ENCODE data around the gene CSRNP3.

CSRNP3 gene, protein sequence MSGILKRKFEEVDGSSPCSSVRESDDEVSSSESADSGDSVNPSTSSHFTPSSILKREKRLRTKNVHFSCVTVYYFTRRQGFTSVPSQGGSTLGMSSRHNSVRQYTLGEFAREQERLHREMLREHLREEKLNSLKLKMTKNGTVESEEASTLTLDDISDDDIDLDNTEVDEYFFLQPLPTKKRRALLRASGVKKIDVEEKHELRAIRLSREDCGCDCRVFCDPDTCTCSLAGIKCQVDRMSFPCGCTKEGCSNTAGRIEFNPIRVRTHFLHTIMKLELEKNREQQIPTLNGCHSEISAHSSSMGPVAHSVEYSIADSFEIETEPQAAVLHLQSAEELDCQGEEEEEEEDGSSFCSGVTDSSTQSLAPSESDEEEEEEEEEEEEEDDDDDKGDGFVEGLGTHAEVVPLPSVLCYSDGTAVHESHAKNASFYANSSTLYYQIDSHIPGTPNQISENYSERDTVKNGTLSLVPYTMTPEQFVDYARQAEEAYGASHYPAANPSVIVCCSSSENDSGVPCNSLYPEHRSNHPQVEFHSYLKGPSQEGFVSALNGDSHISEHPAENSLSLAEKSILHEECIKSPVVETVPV

DNA sequence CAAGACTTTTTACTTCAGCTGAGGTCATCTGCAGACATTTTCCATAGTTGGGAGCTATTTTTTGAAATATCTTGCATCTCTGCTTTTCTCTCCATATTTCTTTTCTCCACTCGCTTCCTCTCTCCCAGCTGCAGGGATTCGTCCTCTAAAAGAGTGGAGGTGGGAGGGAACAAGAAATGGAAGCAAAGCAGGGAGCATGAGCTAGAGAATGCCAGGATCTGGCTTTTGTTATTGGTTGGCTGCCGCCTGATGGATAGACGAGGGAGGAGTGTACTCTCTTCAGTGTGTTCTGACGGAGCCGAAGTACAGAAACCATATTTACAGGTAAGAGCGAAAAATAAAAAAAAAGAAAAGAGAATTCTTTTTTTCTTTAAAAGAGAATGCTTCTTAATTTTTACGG, at the start of gene CSRNP3:
TSS of gene CSRNP3 (plus strand) at position 282 of the 400 bp plus-strand sequence. CDS start 125,368 bp downstream, outside the sequence.
- Mint-ChIP-seq H3K4me3 (no peak within 1 kb of the TSS), H3K4me1 (no peaks in the 10 kb centered on the region), H3K9me3 (no peaks in the 10 kb centered on the region), H3K27me3 (no peaks in the 10 kb centered on the region), H3K36me3 (ENCODE audit: low read depth) (no peaks in the 10 kb centered on the region), H3K27ac (no peak within 1 kb of the TSS)
- DNase-seq, result no peak
- ATAC-seq, result no peak

DNA sequence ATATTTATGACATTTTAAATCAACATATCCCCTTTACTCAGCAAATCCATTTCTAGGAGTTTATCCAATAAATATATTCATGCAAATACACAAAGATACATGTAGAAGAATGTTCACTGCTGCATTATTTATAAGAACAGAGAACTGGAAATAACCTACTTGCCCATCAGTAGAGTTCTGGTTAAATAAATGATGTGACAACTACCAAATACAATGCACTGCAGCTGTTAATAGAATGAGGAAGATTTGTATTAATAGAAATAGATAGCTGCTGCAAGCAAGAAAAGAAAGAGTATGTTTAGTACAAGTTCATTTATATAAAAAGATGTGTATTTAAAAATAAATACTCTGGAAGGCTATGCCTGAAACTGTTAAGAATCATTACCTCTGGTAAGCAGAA, 49.3 kb upstream of the CSRNP3 start:
- Mint-ChIP-seq H3K4me3 (no peak overlapping the region), H3K27ac (no peak overlapping the region)

DNA sequence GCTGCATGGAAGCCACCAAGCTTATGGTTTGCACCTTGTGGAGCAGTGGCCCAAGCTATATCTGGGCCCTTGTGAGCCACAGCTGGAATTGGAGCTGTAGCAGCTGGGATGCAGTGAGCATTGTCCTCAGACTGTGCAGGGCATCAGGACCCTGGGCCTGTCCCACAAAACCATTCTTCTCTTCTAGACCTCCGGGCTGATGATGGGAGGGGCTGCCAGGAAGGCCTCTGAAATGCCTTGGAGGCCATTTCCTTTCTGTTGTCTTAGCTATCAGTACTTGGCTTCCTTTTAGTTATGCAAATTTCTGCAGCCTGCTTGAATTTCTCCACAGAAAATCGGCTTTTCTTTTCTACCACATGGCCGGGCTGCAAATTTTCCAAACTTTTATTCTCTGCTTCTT, 46.4 kb upstream of the CSRNP3 start:
- H3K4me1 Mint-ChIP-seq, result no peaks in the 10 kb centered on the region

More for the DNA sequence above, 49.3 kb upstream of the CSRNP3 start:
- Mint-ChIP-seq H3K36me3 (ENCODE audit: low read depth) (no peaks in the 10 kb centered on the region), H3K9me3 (peaks cover 5% of the 10 kb centered on the region), H3K4me1 (no peaks in the 10 kb centered on the region), H3K27me3 (peaks cover 4% of the 10 kb centered on the region)
- DNase-seq (no peak), ATAC-seq (no peak)

DNA sequence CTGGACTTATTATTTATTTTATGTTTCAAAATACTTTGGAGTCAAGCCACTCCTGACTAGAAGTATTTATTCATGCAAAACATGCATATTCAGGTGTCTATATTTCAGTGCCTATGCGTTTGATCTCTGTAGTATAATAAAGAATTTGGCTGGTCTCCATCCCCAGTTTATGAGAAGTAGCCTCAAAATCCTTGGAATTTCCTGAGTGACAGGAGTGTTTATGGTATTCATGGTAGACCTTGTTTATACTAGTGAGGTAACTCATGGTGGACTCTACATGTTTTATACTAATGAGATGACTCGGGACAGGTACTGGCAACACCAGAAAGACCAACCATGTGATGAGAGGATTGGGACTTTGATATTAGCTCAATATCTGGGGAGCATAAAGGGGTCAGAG, 43.9 kb upstream of the CSRNP3 start:
- H3K4me1 Mint-ChIP-seq, result no peaks in the 10 kb centered on the region
- H3K9me3 Mint-ChIP-seq, result no peaks in the 10 kb centered on the region
- DNase-seq (no peak), ATAC-seq (no peak)
- no peak overlapping the region for H3K4me3 Mint-ChIP-seq
- H3K27me3 Mint-ChIP-seq, result no peaks in the 10 kb centered on the region
- H3K36me3 Mint-ChIP-seq (ENCODE audit: low read depth), result no peaks in the 10 kb centered on the region
- no peak overlapping the region for H3K27ac Mint-ChIP-seq

More for the DNA sequence above, 46.4 kb upstream of the CSRNP3 start:
- DNase-seq (no peak), ATAC-seq (no peak)
- Mint-ChIP-seq H3K27me3 (peaks cover 4% of the 10 kb centered on the region), H3K27ac (no peak overlapping the region), H3K4me3 (no peak overlapping the region), H3K36me3 (ENCODE audit: low read depth) (no peaks in the 10 kb centered on the region), H3K9me3 (no peaks in the 10 kb centered on the region)

DNA sequence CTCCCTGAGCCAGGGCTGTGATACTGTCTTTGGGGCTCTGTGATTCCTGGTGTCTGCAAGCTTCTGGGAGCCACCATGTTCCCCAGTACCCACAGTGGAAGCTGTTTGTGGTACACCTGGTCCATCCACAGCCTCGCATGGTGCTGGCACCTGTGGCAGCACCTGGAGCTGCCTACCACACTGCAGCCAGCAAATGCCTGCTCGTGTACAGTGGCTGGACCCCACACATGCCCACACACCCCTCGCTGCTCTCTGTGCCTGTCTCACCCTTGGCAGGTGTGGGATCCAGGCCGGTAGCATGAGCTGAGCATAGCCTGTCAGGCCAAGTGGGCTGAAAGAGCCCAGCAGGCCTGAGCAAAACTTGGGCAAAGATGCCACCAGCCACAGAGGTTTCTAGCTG, 41.8 kb upstream of the CSRNP3 start:
- Mint-ChIP-seq H3K27ac (no peak overlapping the region), H3K9me3 (no peaks in the 10 kb centered on the region), H3K4me1 (no peaks in the 10 kb centered on the region), H3K4me3 (no peak overlapping the region), H3K36me3 (ENCODE audit: low read depth) (no peaks in the 10 kb centered on the region), H3K27me3 (no peaks in the 10 kb centered on the region)
- ATAC-seq, result no peak
- DNase-seq, result no peak

DNA sequence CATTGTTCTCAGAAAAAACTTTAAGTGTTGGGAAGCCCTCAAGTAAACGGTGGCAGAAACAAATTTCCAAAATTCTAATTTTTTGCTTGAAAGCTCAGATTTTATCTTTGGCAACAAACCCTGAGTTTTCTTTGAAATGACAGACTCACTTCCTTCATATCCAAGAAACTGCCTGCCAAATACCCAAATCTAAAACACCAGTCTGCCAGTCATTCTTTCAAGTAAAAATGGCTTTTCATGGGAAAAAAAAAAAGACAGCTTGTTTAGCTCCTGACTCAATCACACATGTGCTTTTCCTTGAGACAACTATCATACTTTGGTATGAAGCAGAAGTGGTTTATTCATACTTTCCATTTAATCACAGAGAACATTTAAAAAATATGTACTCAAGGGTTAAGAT, 40.6 kb upstream of the CSRNP3 start:
- Mint-ChIP-seq H3K4me1 (no peaks in the 10 kb centered on the region), H3K36me3 (ENCODE audit: low read depth) (no peaks in the 10 kb centered on the region), H3K9me3 (no peaks in the 10 kb centered on the region), H3K4me3 (no peak overlapping the region), H3K27me3 (no peaks in the 10 kb centered on the region), H3K27ac (no peak overlapping the region)
- ATAC-seq (no peak), DNase-seq (no peak)

DNA sequence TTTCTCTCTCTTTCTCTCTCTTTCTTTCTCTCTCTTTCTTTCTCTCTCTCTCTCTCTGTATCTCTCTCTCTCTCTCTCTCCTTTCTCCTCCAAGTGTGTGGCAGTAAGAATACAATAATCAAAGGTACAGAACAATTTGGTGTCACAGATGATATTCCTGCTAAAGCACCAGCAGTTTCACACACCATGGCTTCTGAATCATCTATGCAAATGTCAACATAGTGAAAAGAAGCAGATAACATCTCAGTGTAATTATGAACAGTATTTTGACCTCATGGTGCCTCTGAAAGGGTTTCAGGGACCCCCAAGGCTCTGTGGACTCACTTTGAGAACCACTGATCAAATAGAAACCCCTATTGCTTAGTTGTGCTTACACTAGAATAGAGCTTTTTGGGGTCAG, 38.5 kb upstream of the CSRNP3 start:
- H3K27ac Mint-ChIP-seq, result no peak overlapping the region
- H3K4me3 Mint-ChIP-seq, result no peak overlapping the region
- no peaks in the 10 kb centered on the region for H3K36me3 Mint-ChIP-seq (ENCODE audit: low read depth)
- DNase-seq (no peak), ATAC-seq (no peak)
- H3K4me1 Mint-ChIP-seq, result no peaks in the 10 kb centered on the region
- no peaks in the 10 kb centered on the region for H3K27me3 Mint-ChIP-seq
- H3K9me3 Mint-ChIP-seq, result no peaks in the 10 kb centered on the region

DNA sequence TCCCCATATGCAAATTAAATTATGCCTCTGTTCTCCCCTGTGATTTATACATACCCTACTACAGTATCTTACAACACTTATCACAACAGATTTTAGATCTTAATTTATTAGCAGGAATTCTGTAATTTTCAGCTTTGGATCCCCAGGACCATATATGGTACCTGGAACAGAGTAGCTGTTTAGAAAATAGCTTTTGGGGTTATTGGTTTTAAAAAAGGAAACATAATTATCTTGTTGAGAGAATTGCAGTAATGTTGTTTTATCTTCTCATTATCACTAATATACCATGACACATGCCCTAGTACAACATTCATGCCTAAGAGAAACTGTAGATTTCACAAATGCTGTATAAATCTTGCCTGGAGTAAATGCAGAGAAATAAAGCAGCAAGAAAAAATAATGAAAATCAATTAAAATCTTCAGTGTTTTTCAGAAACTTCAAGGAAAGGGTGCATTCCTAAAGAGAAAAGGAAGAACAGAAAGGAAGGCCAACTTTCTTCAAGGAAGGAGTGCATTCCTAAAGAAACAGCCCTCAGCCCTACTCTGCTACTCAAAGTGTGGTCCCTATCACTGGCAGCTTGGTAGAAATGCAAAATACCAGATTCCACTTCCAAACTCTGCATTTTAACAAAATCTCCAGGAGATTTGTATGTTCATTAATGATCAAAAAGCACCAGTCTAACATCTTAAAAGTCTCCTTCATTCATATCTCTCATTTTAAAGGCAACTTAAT, 37.1 kb upstream of the CSRNP3 start:
- no peaks in the 10 kb centered on the region for H3K9me3 Mint-ChIP-seq
- H3K4me3 Mint-ChIP-seq, result no peak overlapping the region
- H3K27me3 Mint-ChIP-seq, result no peaks in the 10 kb centered on the region
- no peak for DNase-seq
- H3K4me1 Mint-ChIP-seq, result no peaks in the 10 kb centered on the region
- H3K36me3 Mint-ChIP-seq (ENCODE audit: low read depth), result no peaks in the 10 kb centered on the region
- ATAC-seq, result no peak
- no peak overlapping the region for H3K27ac Mint-ChIP-seq

DNA sequence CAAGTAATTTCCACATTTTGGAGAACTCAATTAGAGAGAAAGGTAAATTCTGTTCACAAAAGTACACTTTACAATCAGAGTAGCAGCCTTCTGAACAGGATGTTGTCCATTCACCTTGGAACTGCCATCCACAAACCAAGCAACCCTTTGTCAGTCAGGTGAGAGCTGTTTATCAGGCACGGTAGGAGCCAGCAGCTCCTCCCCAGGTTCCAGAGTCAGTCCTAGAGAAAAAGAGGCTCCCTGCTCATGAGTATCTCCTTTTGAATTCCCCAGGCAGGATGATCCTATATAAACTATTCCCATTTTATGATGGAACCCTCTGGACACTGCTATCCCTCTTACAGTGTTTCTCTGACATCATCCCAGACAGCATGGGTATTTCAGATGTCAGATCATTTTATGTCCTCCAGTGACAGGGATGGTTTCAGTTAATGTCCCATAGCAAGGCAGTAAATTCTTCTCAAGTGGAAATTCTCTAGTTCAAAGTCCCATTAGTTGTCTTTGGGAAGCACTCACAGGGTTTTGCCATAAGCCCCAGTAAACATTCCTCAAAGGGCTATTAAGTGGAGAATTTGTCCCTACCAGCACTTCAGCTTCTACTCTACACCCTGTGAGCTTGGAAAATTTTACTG, 34.5 kb upstream of the CSRNP3 start:
- Mint-ChIP-seq H3K4me1 (no peaks in the 10 kb centered on the region), H3K27ac (no peak overlapping the region), H3K9me3 (no peaks in the 10 kb centered on the region), H3K4me3 (no peak overlapping the region), H3K36me3 (ENCODE audit: low read depth) (no peaks in the 10 kb centered on the region), H3K27me3 (no peaks in the 10 kb centered on the region)
- ATAC-seq (no peak), DNase-seq (no peak)

DNA sequence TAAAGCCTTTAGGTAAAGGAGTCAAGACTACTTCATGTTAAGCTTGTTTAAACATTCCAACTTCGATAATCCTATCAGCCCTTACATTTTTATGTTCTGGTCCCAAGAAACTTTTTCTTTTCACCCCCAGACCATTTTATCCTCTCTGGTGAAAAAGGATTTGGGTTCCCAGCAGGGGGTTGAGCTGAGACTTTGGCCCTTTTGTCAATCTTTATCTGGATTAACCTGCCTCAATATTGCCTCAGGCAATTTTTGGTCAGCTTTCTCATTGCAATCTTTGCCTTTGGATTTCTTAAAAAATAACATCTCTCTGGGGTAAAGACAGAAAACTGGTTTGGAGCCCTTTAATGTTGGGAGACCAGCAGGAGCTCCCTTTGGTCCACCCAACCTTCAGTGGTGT, 33.9 kb upstream of the CSRNP3 start:
- Mint-ChIP-seq H3K9me3 (no peaks in the 10 kb centered on the region), H3K4me3 (no peak overlapping the region), H3K4me1 (no peaks in the 10 kb centered on the region), H3K27ac (no peak overlapping the region), H3K36me3 (ENCODE audit: low read depth) (no peaks in the 10 kb centered on the region), H3K27me3 (no peaks in the 10 kb centered on the region)
- DNase-seq, result no peak
- no peak for ATAC-seq

DNA sequence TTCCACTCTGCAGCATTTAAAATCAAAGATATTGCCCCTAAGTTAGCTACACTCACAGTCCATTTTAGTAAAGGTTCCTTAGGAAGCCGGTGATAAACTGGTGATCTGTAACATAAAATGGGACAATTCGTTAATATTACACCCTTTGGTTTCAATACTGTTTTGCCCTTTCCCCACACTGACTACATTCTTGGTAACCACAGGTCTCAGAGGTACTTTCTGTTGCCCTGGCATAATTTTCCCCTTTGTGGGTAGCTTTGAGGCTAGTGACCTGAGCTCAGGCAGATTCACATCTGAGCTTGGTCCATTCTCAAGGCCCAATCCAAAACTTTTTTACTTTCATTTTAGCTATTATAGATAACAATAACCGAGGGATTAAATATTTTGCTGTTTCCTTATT, 32.9 kb upstream of the CSRNP3 start:
- no peak for DNase-seq
- Mint-ChIP-seq H3K36me3 (ENCODE audit: low read depth) (no peaks in the 10 kb centered on the region), H3K9me3 (no peaks in the 10 kb centered on the region), H3K27ac (no peak overlapping the region), H3K4me3 (no peak overlapping the region), H3K27me3 (no peaks in the 10 kb centered on the region), H3K4me1 (no peaks in the 10 kb centered on the region)
- no peak for ATAC-seq

DNA sequence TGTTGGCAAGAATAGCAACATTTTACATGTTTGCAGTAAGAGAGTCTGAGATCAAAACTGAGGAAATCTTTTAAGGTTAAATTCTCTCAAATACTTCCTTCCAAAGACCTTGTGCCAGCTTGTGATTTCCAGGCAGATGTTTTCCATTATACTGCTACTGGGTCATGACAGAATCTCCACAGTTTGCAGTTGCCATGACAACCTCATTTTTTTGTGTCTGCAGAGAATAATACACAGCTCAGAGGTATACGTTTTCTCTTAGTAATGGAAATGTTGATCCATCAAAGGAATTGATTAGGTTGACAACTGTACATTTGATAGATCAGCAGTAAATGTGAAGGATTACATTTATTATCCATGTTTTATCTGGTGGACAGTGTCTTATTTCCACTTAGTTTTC, 29.1 kb upstream of the CSRNP3 start:
- no peak for DNase-seq
- no peaks in the 10 kb centered on the region for H3K36me3 Mint-ChIP-seq (ENCODE audit: low read depth)
- H3K27ac Mint-ChIP-seq, result no peak overlapping the region
- peaks cover 2% of the 10 kb centered on the region for H3K4me1 Mint-ChIP-seq
- H3K27me3 Mint-ChIP-seq, result no peaks in the 10 kb centered on the region
- no peak overlapping the region for H3K4me3 Mint-ChIP-seq
- H3K9me3 Mint-ChIP-seq, result peaks cover 1% of the 10 kb centered on the region
- ATAC-seq, result peak; percentile 20

DNA sequence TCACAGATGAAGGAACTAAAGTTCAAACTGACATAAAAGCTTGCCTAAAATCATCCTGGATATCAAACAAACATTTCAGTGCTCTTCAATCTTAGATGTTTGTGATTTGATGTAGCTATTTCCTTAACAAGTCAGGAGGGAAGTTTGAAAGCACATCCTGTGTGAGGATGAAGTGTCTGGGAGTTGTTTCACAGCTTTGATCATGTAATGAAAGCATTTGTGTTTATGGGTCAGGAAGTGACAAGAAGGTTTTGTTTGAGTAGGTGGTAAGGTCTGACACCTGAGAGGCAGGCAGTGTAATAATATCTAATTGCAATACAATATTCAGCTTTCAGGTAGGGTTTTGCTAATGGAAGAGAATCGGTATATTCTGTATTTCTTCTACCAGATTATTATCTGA, 26.0 kb upstream of the CSRNP3 start:
- H3K36me3 Mint-ChIP-seq (ENCODE audit: low read depth), result no peaks in the 10 kb centered on the region
- H3K27ac Mint-ChIP-seq, result no peak overlapping the region
- DNase-seq, result no peak
- no peak for ATAC-seq
- peaks cover 4% of the 10 kb centered on the region for H3K9me3 Mint-ChIP-seq
- H3K4me1 Mint-ChIP-seq, result peaks cover 2% of the 10 kb centered on the region
- no peaks in the 10 kb centered on the region for H3K27me3 Mint-ChIP-seq
- no peak overlapping the region for H3K4me3 Mint-ChIP-seq

DNA sequence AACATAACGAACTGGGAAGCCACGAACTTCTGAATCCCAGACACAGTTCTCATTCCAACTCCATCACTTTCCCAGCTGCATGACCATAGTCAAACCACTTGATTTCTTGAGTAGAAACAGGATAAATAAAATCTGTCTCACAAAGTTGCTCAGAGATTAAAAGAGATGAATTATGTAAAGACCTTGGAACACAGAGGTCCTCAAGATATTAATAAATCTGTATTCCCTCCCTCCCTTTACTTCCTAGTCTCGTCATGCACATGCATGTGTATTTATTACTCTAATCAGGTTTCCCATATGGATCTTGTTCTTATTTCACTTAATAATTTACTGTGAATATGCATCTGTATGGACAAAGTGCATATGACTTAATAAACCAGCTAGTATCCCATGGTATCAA, 21.1 kb upstream of the CSRNP3 start:
- H3K9me3 Mint-ChIP-seq, result peaks cover 4% of the 10 kb centered on the region
- H3K27me3 Mint-ChIP-seq, result no peaks in the 10 kb centered on the region
- H3K4me3 Mint-ChIP-seq, result no peak overlapping the region
- DNase-seq (no peak), ATAC-seq (no peak)
- no peak overlapping the region for H3K27ac Mint-ChIP-seq
- H3K36me3 Mint-ChIP-seq (ENCODE audit: low read depth), result no peaks in the 10 kb centered on the region
- H3K4me1 Mint-ChIP-seq, result peaks cover 1% of the 10 kb centered on the region

DNA sequence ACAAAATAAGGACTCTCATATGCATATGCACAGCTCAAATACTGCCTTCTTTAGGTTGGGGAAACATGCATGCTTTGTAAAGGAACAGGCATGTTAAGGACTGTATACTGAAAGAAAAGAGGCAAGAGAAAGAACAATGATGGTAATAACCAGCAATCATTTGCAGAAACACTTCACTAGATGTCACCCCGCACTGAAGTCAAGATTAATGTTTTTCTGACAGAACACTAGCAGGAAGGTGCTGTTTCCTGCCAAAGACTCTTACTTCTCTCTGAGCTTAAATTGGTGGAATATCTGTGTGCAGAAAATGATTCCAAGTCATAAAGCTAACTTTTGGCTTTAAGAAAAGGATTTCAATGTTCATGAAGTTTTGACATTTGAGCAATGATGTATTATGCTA, 19.3 kb upstream of the CSRNP3 start:
- ATAC-seq (no peak), DNase-seq (no peak)
- H3K4me1 Mint-ChIP-seq, result no peaks in the 10 kb centered on the region

More for the DNA sequence above, 19.3 kb upstream of the CSRNP3 start:
- no peaks in the 10 kb centered on the region for H3K27me3 Mint-ChIP-seq
- no peak overlapping the region for H3K4me3 Mint-ChIP-seq
- H3K9me3 Mint-ChIP-seq, result peaks cover 4% of the 10 kb centered on the region
- no peak overlapping the region for H3K27ac Mint-ChIP-seq
- no peaks in the 10 kb centered on the region for H3K36me3 Mint-ChIP-seq (ENCODE audit: low read depth)
